Activated T-cell treated with anti-CD3 and anti-CD28 coated beads, Interleukin-2, amount 50 U/mL, for 4 hours (primary cell): Measurements from ENCODE around the gene MSRB3. TPM values are rescaled to one million over a fixed set of nuclear protein-coding genes. Genes with fewer than 3 reads are reported as not detected.

ENCODE experiments used
- ATAC-seq, 2 donors: fragments of 200-7000 bp; cut with Tn5 transposase; one replicate each; pipeline ENCODE4 v1.10.0; 2021
- DNase-seq: peaks from one replicate; pipeline ENCODE4 v3.0.0-alpha.2; 2020
- H3K27me3 Mint-ChIP-seq: one replicate; pipeline ENCODE4 v1.8.0; 2021; ENCODE audit warnings: low read depth, mixed read lengths
- H3K36me3 Mint-ChIP-seq: one replicate; pipeline ENCODE4 v1.8.0; 2022; ENCODE audit warnings: mixed read lengths; ENCODE audit not compliant: insufficient read depth
- H3K4me1 Mint-ChIP-seq: one replicate; pipeline ENCODE4 v1.8.0; 2021; ENCODE audit warnings: low read depth, mixed read lengths
- H3K4me3 Mint-ChIP-seq: one replicate; pipeline ENCODE4 v1.8.0; 2021; ENCODE audit warnings: mild to moderate bottlenecking, moderate library complexity, mixed read lengths
- H3K9me3 Mint-ChIP-seq: one replicate; pipeline ENCODE4 v1.8.0; 2021; ENCODE audit warnings: mixed read lengths
- total RNA-seq, 3 donors: library from RNA; stranded (reverse); gene quantifications; one replicate each; pipeline ENCODE4 v1.2.1, GENCODE V29; 2021

The MSRB3 gene
- total RNA-seq, 3 donors from 2014 or later, result 0.05 to 0.24 (median 0.10) TPM

- DNase-seq (no peak), ATAC-seq (no peak)
- Mint-ChIP-seq H3K9me3 (no peaks in the 10 kb centered on the region), H3K4me1 (no peaks in the 10 kb centered on the region), H3K27me3 (no peaks in the 10 kb centered on the region), H3K4me3 (no peak overlapping the region), H3K36me3 (no peaks in the 10 kb centered on the region)
Observed at GRCh38 chr12:65414526-65414925, 136.0 kb downstream of the MSRB3 start.

DNA sequence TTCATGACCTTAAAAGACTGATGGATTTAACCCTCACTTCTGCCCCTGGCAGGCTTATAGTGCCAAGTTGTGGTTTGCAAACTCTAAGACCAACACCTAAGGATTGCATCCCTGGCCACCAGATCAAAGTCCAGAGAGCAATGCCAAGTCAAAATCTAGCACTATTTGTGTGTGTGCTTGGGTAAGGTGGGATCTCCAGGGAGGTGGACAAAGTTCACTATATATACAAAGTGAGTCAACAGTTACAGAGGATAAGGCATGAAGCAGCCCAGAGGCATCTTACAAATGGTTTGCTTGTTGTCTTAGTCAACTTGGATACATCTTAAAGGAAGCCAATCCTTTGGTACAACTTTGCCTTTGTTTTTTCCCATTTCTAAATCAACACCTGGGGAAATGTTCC is 137.3 kb downstream of the MSRB3 start:
- Mint-ChIP-seq H3K4me1 (no peaks in the 10 kb centered on the region), H3K4me3 (no peak overlapping the region)

GRCh38 chr12:65419284-65420072 is 141.0 kb downstream of the MSRB3 start:
- H3K27me3 Mint-ChIP-seq, result no peaks in the 10 kb centered on the region
- ATAC-seq, result no peak
- no peaks in the 10 kb centered on the region for H3K36me3 Mint-ChIP-seq
- no peak overlapping the region for H3K4me3 Mint-ChIP-seq
- H3K9me3 Mint-ChIP-seq, result peaks cover 17% of the 10 kb centered on the region
- H3K4me1 Mint-ChIP-seq, result no peaks in the 10 kb centered on the region
- DNase-seq, result no peak

More for the DNA sequence above, 137.3 kb downstream of the MSRB3 start:
- Mint-ChIP-seq H3K9me3 (peaks cover 4% of the 10 kb centered on the region), H3K27me3 (no peaks in the 10 kb centered on the region), H3K36me3 (no peaks in the 10 kb centered on the region)
- no peak for DNase-seq
- ATAC-seq, result no peak

DNA sequence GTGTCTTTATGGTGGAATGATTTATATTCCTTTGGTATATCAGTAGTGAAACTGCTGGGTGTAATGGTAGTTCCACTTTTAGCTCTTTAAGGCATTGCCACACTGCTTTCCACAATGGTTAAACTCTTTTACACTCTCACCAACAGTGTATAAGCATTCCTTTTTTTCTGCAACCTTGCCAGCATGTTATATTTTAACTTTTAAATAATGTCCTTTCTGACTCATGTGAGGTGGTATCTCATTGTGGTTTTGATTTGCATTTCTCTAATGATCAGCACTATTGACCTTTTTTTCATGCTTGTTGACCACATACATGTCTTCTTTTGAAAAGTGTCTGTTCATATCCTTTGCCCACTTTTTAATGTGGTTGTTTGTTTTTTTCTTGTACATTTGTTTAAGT is 142.5 kb downstream of the MSRB3 start:
- no peak overlapping the region for H3K4me3 Mint-ChIP-seq
- H3K9me3 Mint-ChIP-seq, result peaks cover 17% of the 10 kb centered on the region
- no peaks in the 10 kb centered on the region for H3K4me1 Mint-ChIP-seq
- H3K36me3 Mint-ChIP-seq, result no peaks in the 10 kb centered on the region
- no peak for DNase-seq
- no peak for ATAC-seq
- no peaks in the 10 kb centered on the region for H3K27me3 Mint-ChIP-seq

GRCh38 chr12:65427646-65428045 is 149.2 kb downstream of the MSRB3 start:
- Mint-ChIP-seq H3K4me1 (no peaks in the 10 kb centered on the region), H3K4me3 (no peak overlapping the region), H3K9me3 (peaks cover 6% of the 10 kb centered on the region), H3K36me3 (no peaks in the 10 kb centered on the region), H3K27me3 (peaks cover 2% of the 10 kb centered on the region)
- DNase-seq (no peak), ATAC-seq (no peak)

- DNase-seq (no peak), ATAC-seq (no peak)
- no peaks in the 10 kb centered on the region for H3K4me1 Mint-ChIP-seq
- H3K4me3 Mint-ChIP-seq, result no peak overlapping the region
- no peaks in the 10 kb centered on the region for H3K36me3 Mint-ChIP-seq
- H3K9me3 Mint-ChIP-seq, result peaks cover 6% of the 10 kb centered on the region
- H3K27me3 Mint-ChIP-seq, result peaks cover 4% of the 10 kb centered on the region
Observed at GRCh38 chr12:65430006-65430405, 151.5 kb downstream of the MSRB3 start.

- ATAC-seq (no peak), DNase-seq (no peak)
- H3K4me1 Mint-ChIP-seq, result no peaks in the 10 kb centered on the region
- H3K36me3 Mint-ChIP-seq, result no peaks in the 10 kb centered on the region
- peaks cover 4% of the 10 kb centered on the region for H3K27me3 Mint-ChIP-seq
- no peak overlapping the region for H3K4me3 Mint-ChIP-seq
- H3K9me3 Mint-ChIP-seq, result peaks cover 6% of the 10 kb centered on the region
Observed at GRCh38 chr12:65430571-65431306, 152.3 kb downstream of the MSRB3 start.

DNA sequence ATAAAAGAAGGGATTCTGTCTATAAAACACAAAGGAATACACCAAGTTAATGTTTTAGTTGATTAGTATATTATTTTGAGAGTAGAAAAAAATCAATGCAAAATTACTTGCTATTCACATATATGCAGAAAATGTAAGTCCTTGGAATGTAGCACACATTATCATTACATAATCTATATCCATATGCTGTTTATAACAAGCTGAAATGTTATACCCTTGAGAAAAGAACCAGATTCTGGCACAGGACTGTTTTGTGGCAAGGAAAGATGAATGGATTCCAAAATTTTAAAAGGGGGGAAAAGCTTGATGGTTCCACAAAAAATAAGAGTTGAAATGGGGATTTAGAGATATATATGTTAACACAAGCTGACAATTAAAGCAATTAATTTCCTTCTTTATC is 153.6 kb downstream of the MSRB3 start:
- Mint-ChIP-seq H3K27me3 (peaks cover 4% of the 10 kb centered on the region), H3K9me3 (peaks cover under 1% of the 10 kb centered on the region), H3K4me3 (no peak overlapping the region), H3K4me1 (no peaks in the 10 kb centered on the region), H3K36me3 (no peaks in the 10 kb centered on the region)
- ATAC-seq (no peak), DNase-seq (no peak)

DNA sequence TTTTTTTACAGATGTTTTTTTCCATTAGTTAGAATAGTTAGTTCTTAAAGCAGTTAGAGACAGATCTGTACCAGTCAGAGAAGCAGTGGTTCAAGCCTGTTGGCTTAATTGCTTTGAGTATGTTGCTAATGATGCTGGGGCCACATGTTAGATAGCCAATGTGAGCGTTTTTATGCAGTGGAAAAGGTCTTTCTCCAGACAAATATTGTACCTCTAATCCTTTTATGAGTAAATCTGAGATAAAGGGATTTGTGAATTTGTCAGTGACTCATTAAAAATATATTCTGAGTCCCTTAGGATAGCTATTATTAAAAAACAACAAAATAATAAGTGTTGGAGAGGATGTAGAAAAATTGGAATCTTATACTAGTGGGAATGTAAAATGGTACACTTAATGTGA is 154.2 kb downstream of the MSRB3 start:
- Mint-ChIP-seq H3K27me3 (peaks cover 4% of the 10 kb centered on the region), H3K4me1 (no peaks in the 10 kb centered on the region), H3K36me3 (no peaks in the 10 kb centered on the region), H3K9me3 (no peaks in the 10 kb centered on the region), H3K4me3 (no peak overlapping the region)
- no peak for DNase-seq
- ATAC-seq, result no peak

- peaks cover 3% of the 10 kb centered on the region for H3K9me3 Mint-ChIP-seq
- no peak for DNase-seq
- no peaks in the 10 kb centered on the region for H3K36me3 Mint-ChIP-seq
- H3K4me3 Mint-ChIP-seq, result no peak overlapping the region
- peaks cover 9% of the 10 kb centered on the region for H3K27me3 Mint-ChIP-seq
- ATAC-seq, result no peak
- H3K4me1 Mint-ChIP-seq, result no peaks in the 10 kb centered on the region
Observed at GRCh38 chr12:65434737-65435136, 156.3 kb downstream of the MSRB3 start.

GRCh38 chr12:65443038-65443437 is 164.6 kb downstream of the MSRB3 start:
- Mint-ChIP-seq H3K4me3 (no peak overlapping the region), H3K4me1 (no peaks in the 10 kb centered on the region)

DNA sequence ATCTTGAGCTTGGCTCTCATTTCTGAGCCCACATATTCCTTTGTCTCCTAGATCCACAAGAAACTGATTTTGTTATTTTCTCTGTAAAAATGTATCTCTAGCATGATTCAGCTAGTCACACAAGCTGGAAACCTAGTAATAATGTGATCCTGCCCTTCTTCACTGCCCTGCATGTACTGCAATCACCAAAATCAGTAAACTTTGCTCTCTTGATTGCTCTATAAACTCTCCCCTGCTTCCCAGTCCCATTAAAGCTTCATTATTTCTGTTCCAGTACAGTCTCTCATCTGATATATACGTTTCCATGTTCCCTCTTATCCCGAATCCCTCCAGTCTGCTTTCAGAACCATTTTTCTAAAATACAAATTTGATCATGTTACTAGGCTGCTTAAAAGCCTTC is 166.5 kb downstream of the MSRB3 start:
- Mint-ChIP-seq H3K9me3 (no peaks in the 10 kb centered on the region), H3K36me3 (no peaks in the 10 kb centered on the region), H3K4me1 (no peaks in the 10 kb centered on the region), H3K4me3 (no peak overlapping the region), H3K27me3 (no peaks in the 10 kb centered on the region)
- DNase-seq, result no peak
- ATAC-seq, result no peak

More at GRCh38 chr12:65443038-65443437, 164.6 kb downstream of the MSRB3 start:
- DNase-seq, result no peak
- Mint-ChIP-seq H3K27me3 (peaks cover 7% of the 10 kb centered on the region), H3K9me3 (peaks cover 3% of the 10 kb centered on the region), H3K36me3 (no peaks in the 10 kb centered on the region)
- ATAC-seq, result no peak

GRCh38 chr12:65446901-65447300 is 168.4 kb downstream of the MSRB3 start:
- DNase-seq (no peak), ATAC-seq (no peak)
- Mint-ChIP-seq H3K4me3 (no peak overlapping the region), H3K9me3 (no peaks in the 10 kb centered on the region), H3K4me1 (no peaks in the 10 kb centered on the region), H3K36me3 (no peaks in the 10 kb centered on the region), H3K27me3 (no peaks in the 10 kb centered on the region)

DNA sequence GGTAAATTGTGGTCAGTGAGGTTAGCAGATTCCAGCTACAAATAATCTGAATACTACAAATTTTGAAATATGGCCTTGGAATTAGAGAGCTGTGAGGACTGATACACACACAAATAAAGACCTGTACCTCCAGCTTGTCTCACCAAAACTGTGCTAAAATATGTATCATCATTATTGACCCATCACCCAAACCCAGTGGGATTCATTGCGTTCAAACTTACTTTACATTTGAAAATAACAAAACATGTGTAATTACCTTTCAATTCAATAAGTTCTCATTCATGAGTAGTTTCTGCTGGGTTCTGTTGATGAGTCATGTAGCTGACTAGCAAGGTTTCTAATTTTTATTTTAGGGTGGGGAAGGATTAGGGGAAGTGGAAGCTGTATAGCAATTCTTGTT is 170.9 kb downstream of the MSRB3 start:
- Mint-ChIP-seq H3K27me3 (no peaks in the 10 kb centered on the region), H3K4me3 (no peak overlapping the region)
- DNase-seq, result no peak

DNA sequence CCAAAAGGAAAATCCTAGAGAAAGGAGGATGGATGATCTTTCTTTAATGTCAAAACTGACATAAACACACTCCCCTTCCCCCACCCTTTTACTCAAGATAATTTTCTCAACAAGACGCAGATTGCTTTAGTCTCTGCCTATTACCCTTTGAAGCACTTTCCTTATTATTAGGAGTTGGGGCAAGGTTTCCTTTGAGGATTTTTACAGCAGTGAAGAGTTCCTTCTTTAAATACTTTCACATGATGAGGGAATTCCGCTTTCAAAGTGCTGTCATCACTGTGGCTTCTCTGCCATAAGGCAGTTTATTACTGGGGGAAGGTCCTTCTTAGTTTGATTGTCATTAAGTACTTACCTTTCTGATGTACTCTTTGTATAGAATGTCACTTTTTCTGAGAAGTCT is 172.1 kb downstream of the MSRB3 start:
- DNase-seq, result no peak
- Mint-ChIP-seq H3K36me3 (no peaks in the 10 kb centered on the region), H3K4me3 (no peak overlapping the region), H3K4me1 (no peaks in the 10 kb centered on the region), H3K27me3 (no peaks in the 10 kb centered on the region), H3K9me3 (no peaks in the 10 kb centered on the region)
- no peak for ATAC-seq

More for the DNA sequence above, 170.9 kb downstream of the MSRB3 start:
- H3K4me1 Mint-ChIP-seq, result no peaks in the 10 kb centered on the region
- ATAC-seq, result no peak
- H3K36me3 Mint-ChIP-seq, result no peaks in the 10 kb centered on the region
- no peaks in the 10 kb centered on the region for H3K9me3 Mint-ChIP-seq
